ENCODE results near the gene PNMA8C. TPM values are rescaled to one million over a fixed set of nuclear protein-coding genes. Genes with fewer than 3 reads are reported as not detected.
"Not testable (repeated sequence)": the region's sequence is repeated elsewhere in the genome, so short reads cannot be mapped to it uniquely, and the experiment has no call there.

The PNMA8C gene
- total RNA-seq, 1 donor = 0.36 TPM

GRCh38 chr19:46442808-46443450 is 14.2 kb upstream of the PNMA8C start:
- TF ChIP-seq, protein P1, sequence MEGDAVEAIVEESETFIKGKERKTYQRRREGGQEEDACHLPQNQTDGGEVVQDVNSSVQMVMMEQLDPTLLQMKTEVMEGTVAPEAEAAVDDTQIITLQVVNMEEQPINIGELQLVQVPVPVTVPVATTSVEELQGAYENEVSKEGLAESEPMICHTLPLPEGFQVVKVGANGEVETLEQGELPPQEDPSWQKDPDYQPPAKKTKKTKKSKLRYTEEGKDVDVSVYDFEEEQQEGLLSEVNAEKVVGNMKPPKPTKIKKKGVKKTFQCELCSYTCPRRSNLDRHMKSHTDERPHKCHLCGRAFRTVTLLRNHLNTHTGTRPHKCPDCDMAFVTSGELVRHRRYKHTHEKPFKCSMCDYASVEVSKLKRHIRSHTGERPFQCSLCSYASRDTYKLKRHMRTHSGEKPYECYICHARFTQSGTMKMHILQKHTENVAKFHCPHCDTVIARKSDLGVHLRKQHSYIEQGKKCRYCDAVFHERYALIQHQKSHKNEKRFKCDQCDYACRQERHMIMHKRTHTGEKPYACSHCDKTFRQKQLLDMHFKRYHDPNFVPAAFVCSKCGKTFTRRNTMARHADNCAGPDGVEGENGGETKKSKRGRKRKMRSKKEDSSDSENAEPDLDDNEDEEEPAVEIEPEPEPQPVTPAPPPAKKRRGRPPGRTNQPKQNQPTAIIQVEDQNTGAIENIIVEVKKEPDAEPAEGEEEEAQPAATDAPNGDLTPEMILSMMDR (IDR thresholded peaks at IDR 0.05; ENCODE audit: extremely low read depth, low read depth, low read length) = no peak
- Histone ChIP-seq H3K27me3 (ENCODE audit: insufficient read depth, low read length) (no peaks in the 10 kb centered on the region), H3K36me3 (ENCODE audit: insufficient read depth, low read length) (no peaks in the 10 kb centered on the region), H2AFZ (ENCODE audit: low read length) (no peak overlapping the region), H3K4me3 (ENCODE audit: insufficient read depth, low read length) (no peak overlapping the region), H3K79me2 (ENCODE audit: insufficient read depth, low read length) (no peaks in the 10 kb centered on the region), H3K27ac (ENCODE audit: low read depth, low read length) (no peak overlapping the region), H3K4me1 (ENCODE audit: insufficient read depth, low read length) (peaks cover 6% of the 10 kb centered on the region), H3K9me3 (ENCODE audit: low read depth, low read length) (no peaks in the 10 kb centered on the region), H4K20me1 (ENCODE audit: insufficient read depth, low read length) (no peaks in the 10 kb centered on the region), H3K4me2 (ENCODE audit: insufficient read depth, low read length) (peak overlapping the region; percentile 33)
- peak; percentile 89 for DNase-seq (ENCODE audit: insufficient read length, low spot score, missing footprints)

DNA sequence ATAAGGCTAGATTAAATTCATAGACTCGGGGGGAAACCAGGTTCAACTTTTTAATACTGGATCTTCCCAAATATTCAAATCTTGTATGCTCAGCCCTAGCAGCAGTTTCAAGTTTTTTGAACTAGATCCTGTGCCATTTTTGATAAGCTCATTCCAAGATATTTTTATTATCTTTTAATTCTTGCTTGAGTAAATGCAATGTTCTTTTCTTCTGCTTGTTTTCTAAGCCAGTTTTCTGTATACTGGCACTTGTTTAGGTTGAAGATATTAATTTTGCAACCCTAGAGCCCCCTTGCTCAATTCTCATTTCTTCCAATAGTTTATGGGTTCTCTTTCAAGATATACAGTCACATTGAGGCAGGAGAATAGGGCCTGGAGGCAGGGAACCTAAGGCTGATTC is 13.1 kb upstream of the PNMA8C start:
- TF ChIP-seq, protein P1 (IDR thresholded peaks at IDR 0.05; ENCODE audit: extremely low read depth, low read depth, low read length) = no peak
- Histone ChIP-seq H3K79me2 (ENCODE audit: insufficient read depth, low read length) (no peaks in the 10 kb centered on the region), H2AFZ (ENCODE audit: low read length) (no peak overlapping the region), H3K27me3 (ENCODE audit: insufficient read depth, low read length) (no peaks in the 10 kb centered on the region), H3K4me3 (ENCODE audit: insufficient read depth, low read length) (no peak overlapping the region), H3K36me3 (ENCODE audit: insufficient read depth, low read length) (no peaks in the 10 kb centered on the region), H3K9me3 (ENCODE audit: low read depth, low read length) (no peaks in the 10 kb centered on the region), H3K4me2 (ENCODE audit: insufficient read depth, low read length) (no peak overlapping the region), H3K27ac (ENCODE audit: low read depth, low read length) (no peak overlapping the region), H4K20me1 (ENCODE audit: insufficient read depth, low read length) (no peaks in the 10 kb centered on the region), H3K4me1 (ENCODE audit: insufficient read depth, low read length) (peaks cover 6% of the 10 kb centered on the region)
- DNase-seq (ENCODE audit: insufficient read length, low spot score, missing footprints) = no peak

DNA sequence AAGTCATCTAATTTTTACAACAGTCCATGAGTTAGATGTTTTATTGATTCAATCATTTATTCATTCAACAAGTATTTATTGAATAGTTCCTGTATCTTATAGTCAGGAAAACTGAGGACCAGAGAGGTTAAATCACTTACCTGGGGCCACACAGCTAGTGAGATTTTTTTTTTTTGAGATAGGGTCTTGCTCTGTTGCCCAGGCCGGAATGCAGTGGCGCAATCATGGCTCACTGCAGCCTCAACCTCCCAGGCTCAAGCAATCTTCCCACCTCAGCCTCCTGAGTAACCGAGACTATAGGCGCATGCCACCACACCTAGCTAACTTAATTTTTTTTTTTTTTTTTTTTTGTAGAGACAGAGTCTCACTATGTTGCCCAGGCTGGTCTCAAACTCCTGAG is 7.0 kb upstream of the PNMA8C start:
- not testable (repeated sequence) for H3K4me2 ChIP-seq (ENCODE audit: insufficient read depth, low read length); H3K27ac ChIP-seq (ENCODE audit: low read depth, low read length); H3K79me2 ChIP-seq (ENCODE audit: insufficient read depth, low read length); H3K4me3 ChIP-seq (ENCODE audit: insufficient read depth, low read length); H3K36me3 ChIP-seq (ENCODE audit: insufficient read depth, low read length); DNase-seq (ENCODE audit: insufficient read length, low spot score, missing footprints); H3K9me3 ChIP-seq (ENCODE audit: low read depth, low read length); H3K27me3 ChIP-seq (ENCODE audit: insufficient read depth, low read length); H2AFZ ChIP-seq (ENCODE audit: low read length); H4K20me1 ChIP-seq (ENCODE audit: insufficient read depth, low read length); H3K4me1 ChIP-seq (ENCODE audit: insufficient read depth, low read length)

DNA sequence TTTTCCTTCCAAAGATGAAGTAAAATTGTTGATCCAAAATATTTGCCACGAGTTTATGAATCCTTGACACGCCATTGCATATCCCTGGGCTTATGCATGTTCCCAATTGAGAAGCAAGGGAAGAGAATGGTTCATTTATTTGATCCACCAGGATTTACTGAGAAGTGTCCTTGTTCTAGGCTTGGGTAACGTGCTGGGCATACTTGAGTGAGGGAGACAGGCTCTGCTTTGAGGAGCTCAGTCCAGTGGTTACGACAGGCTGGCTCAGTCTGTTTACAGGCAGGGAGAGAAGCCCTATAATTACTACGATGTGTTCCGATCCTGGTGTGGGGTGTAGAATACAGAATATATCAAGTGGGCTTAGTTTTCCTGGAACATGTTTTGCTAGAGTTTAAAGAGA is 6.3 kb upstream of the PNMA8C start:
- Histone ChIP-seq H3K9me3 (ENCODE audit: low read depth, low read length) (no peaks in the 10 kb centered on the region), H3K79me2 (ENCODE audit: insufficient read depth, low read length) (no peaks in the 10 kb centered on the region), H2AFZ (ENCODE audit: low read length) (no peak overlapping the region), H3K27me3 (ENCODE audit: insufficient read depth, low read length) (peaks cover 3% of the 10 kb centered on the region), H3K4me3 (ENCODE audit: insufficient read depth, low read length) (no peak overlapping the region), H3K27ac (ENCODE audit: low read depth, low read length) (no peak overlapping the region), H3K4me1 (ENCODE audit: insufficient read depth, low read length) (no peaks in the 10 kb centered on the region), H3K4me2 (ENCODE audit: insufficient read depth, low read length) (no peak overlapping the region), H3K36me3 (ENCODE audit: insufficient read depth, low read length) (no peaks in the 10 kb centered on the region), H4K20me1 (ENCODE audit: insufficient read depth, low read length) (no peaks in the 10 kb centered on the region)
- DNase-seq (ENCODE audit: insufficient read length, low spot score, missing footprints) = peak; percentile 58
- TF ChIP-seq, protein P1 (IDR thresholded peaks at IDR 0.05; ENCODE audit: extremely low read depth, low read depth, low read length) = no peak

DNA sequence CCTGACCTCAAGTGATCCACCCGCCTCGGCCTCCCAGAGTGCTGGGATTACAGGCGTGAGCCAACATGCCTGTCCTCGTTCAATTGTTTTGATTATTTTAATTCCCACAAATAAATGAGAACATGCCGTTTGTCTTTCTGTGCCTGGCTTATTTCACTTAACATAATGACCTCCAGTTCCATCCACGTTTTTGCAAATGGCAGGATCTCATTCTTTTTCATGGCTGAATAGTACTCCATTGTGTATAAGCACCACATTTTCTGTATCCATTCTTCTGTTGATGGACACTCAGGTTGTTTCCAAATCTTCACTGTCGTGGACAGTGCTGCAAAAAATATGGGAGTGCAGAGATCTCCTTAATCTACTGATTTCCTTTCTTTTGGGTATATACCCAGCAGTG is 4.7 kb upstream of the PNMA8C start:
- H3K27ac ChIP-seq (ENCODE audit: low read depth, low read length); H4K20me1 ChIP-seq (ENCODE audit: insufficient read depth, low read length); H3K36me3 ChIP-seq (ENCODE audit: insufficient read depth, low read length); H2AFZ ChIP-seq (ENCODE audit: low read length); H3K79me2 ChIP-seq (ENCODE audit: insufficient read depth, low read length); H3K27me3 ChIP-seq (ENCODE audit: insufficient read depth, low read length); H3K4me3 ChIP-seq (ENCODE audit: insufficient read depth, low read length); H3K4me2 ChIP-seq (ENCODE audit: insufficient read depth, low read length); H3K4me1 ChIP-seq (ENCODE audit: insufficient read depth, low read length); DNase-seq (ENCODE audit: insufficient read length, low spot score, missing footprints); H3K9me3 ChIP-seq (ENCODE audit: low read depth, low read length): not testable (repeated sequence)

Measured in osteoblast (primary cell).